Stomach (tissue), 9 donors: ENCODE data around the gene ARPP21. TPM values are rescaled to one million over a fixed set of nuclear protein-coding genes. Genes with fewer than 3 reads are reported as not detected.

Experiments used
- DNase-seq, 2 donors: peaks; one replicate each; pipeline versions ENCODE4 v3.0.0 to v3.0.0-alpha.2; 2013 to 2019
- H3K27ac ChIP-seq, 5 donors: fragments of 200-600 bp in 4 of 5; sonication (generic) in 4 of 5; one replicate each; pipeline ENCODE4 v1.5.1; 2013 to 2019; ENCODE audit warnings: mild to moderate bottlenecking in 1 of 5, moderate library complexity in 1 of 5
- H3K27me3 ChIP-seq, 3 donors: fragments of 200-600 bp; sonication (generic); one replicate each; pipeline ENCODE4 v1.5.1; 2017 to 2019; ENCODE audit warnings: mixed run types in 1 of 3
- H3K36me3 ChIP-seq, 4 donors: fragments of 200-600 bp; sonication (generic); 1 replicate in 3 of 4; 2 replicates in 1 of 4; pipeline ENCODE4 v1.5.1; 2016 to 2019
- H3K4me1 ChIP-seq, 4 donors: fragments of 200-600 bp; sonication (generic); one replicate each; pipeline ENCODE4 v1.5.1; 2016 to 2019
- H3K4me3 ChIP-seq, 4 donors: fragments of 200-600 bp; sonication (generic) in 3 of 4; one replicate each; pipeline ENCODE4 v1.5.1; 2016 to 2019; ENCODE audit warnings: mild to moderate bottlenecking in 1 of 4
- H3K9me3 ChIP-seq, 4 donors: fragments of 200-600 bp; sonication (generic); one replicate each; pipeline ENCODE4 v1.5.1; 2016 to 2019
- CTCF ChIP-seq, 7 experiments: fragments of 450-650 bp in 4 of 7; fragments of 200-600 bp in 3 of 7; sonication (generic) in 3 of 7; IDR thresholded peaks; one replicate each; pipeline ENCODE4 v1.5.1; 2016 to 2019; ENCODE audit warnings: antibody characterized with exemption in 7 of 7, control low read depth in 2 of 7, mild to moderate bottlenecking in 1 of 7
- EP300 ChIP-seq: sonication (generic); formaldehyde crosslinking; IDR thresholded peaks from one replicate; pipeline ENCODE4 v1.6.1; 2017; ENCODE audit warnings: antibody characterized with exemption
- POLR2A ChIP-seq, 4 donors: fragments of 450-650 bp; IDR thresholded peaks; one replicate each; pipeline ENCODE4 v1.6.1; 2016; ENCODE audit warnings: antibody characterized with exemption in 4 of 4, control low read depth in 2 of 4, mild to moderate bottlenecking in 1 of 4, moderate library complexity in 1 of 4
- POLR2AphosphoS5 ChIP-seq, 3 donors: sonication (generic); formaldehyde crosslinking; IDR thresholded peaks; one replicate each; pipeline ENCODE4 v1.6.1; 2016; ENCODE audit warnings: antibody characterized with exemption in 3 of 3
- WGBS, 5 donors: extraction: QIAGEN DNeasy Blood & Tissue Kit in 3 of 5; methylation state at CpG; one replicate each; pipeline versions ENCODE4 v1.1.5 to v1.1.7; 2013 to 2018; 5-methylcytosine and 5-hydroxymethylcytosine counted together
- intact Hi-C: fragments of 100-400 bp; cut with DNase I; formaldehyde crosslinking; loops from one replicate; pipeline ENCODE4 v1.15.1; 2023; ENCODE audit warnings: low total_unique reads
- polyA plus RNA-seq, 3 donors: library from polyadenylated mRNA; stranded (reverse); fragments of 200-250 nt; gene quantifications; one replicate each; pipeline ENCODE4 v1.2.3, GENCODE V29; 2013
- total RNA-seq, 5 donors: library from RNA; depleted of rRNA; stranded (reverse); fragments of >200 nt; gene quantifications; one replicate each; pipeline versions ENCODE4 v1.1.0 to v1.2.3, GENCODE V29; 2014 to 2016
- donor health status: healthy with polysubstance abuse.
- donor health status: Bipolar disorder and iron deficiency.
- donor health status: healthy.

ARPP21 gene
- total and polyA plus RNA-seq, 8 donors = 0.13 to 5.0 TPM; not detected in 6

GRCh38 chr3:35638980-35639253, 408 bp upstream of the ARPP21 start:
- Histone ChIP-seq H3K4me1 (peaks cover 5 to 14% (median 13%) of the 10 kb centered on the region in 4 donors), H3K27me3 (peaks cover 4 to 38% (median 20%) of the 10 kb centered on the region in 3 donors), H3K9me3 (no peaks in the 10 kb centered on the region), H3K27ac (no peak overlapping the region), H3K4me3 (peak overlapping the region; percentile 22 to 48 (median 32)), H3K36me3 (no peaks in the 10 kb centered on the region)
- intact Hi-C loops = no loop called here
- WGBS, 5 donors = 13 to 32% (median 18%) methylated on average over 8 to 21 of the region's 21 CpGs
- no peak for DNase-seq
- no peak for TF ChIP-seq CTCF (IDR thresholded peaks at IDR 0.05)
- no peak for TF ChIP-seq POLR2AphosphoS5 (IDR thresholded peaks at IDR 0.05)
- no peak for TF ChIP-seq EP300
- no peak for TF ChIP-seq POLR2A (IDR thresholded peaks at IDR 0.05)

GRCh38 chr3:35640190-35641165, 1.2 kb downstream of the ARPP21 start:
- WGBS, 5 donors = 52 to 57% (median 56%) methylated on average over 10 of the region's 10 CpGs
- TF ChIP-seq POLR2A (IDR thresholded peaks at IDR 0.05) = no peak
- TF ChIP-seq EP300 = no peak
- TF ChIP-seq CTCF (IDR thresholded peaks at IDR 0.05) = no peak
- no peak for TF ChIP-seq POLR2AphosphoS5 (IDR thresholded peaks at IDR 0.05)
- peak overlapping the region in 3 of 4 donors; percentile 26 to 48 (median 39) for H3K4me3 ChIP-seq

GRCh38 chr3:35641331-35641730, 2.0 kb downstream of the ARPP21 start:
- no peak overlapping the region for H3K27ac ChIP-seq
- no peaks in the 10 kb centered on the region for H3K36me3 ChIP-seq
- H3K4me3 ChIP-seq = no peak overlapping the region
- intact Hi-C loops = no loop called here
- TF ChIP-seq POLR2AphosphoS5 (IDR thresholded peaks at IDR 0.05) (no peak), POLR2A (IDR thresholded peaks at IDR 0.05) (no peak), EP300 (no peak), CTCF (IDR thresholded peaks at IDR 0.05) (no peak)
- peaks cover 5 to 14% (median 13%) of the 10 kb centered on the region in 4 donors for H3K4me1 ChIP-seq
- 20 to 33% (median 21%) methylated on average over 1 of the region's 1 CpG for WGBS, 5 donors
- H3K9me3 ChIP-seq = no peaks in the 10 kb centered on the region
- H3K27me3 ChIP-seq = peaks cover 4 to 38% (median 20%) of the 10 kb centered on the region in 3 donors
- DNase-seq = no peak

More at GRCh38 chr3:35640190-35641165, 1.2 kb downstream of the ARPP21 start:
- intact Hi-C loops = no loop called here
- H3K27ac ChIP-seq = no peak overlapping the region
- H3K27me3 ChIP-seq = peaks cover 4 to 38% (median 20%) of the 10 kb centered on the region in 3 donors
- no peak for DNase-seq
- H3K4me1 ChIP-seq = peaks cover 5 to 14% (median 13%) of the 10 kb centered on the region in 4 donors
- no peaks in the 10 kb centered on the region for H3K36me3 ChIP-seq
- H3K9me3 ChIP-seq = no peaks in the 10 kb centered on the region

- intact Hi-C loops = no loop called here
- no peak overlapping the region for H3K27ac ChIP-seq
- WGBS, 5 donors = 76 to 87% (median 81%) methylated on average over 4 of the region's 4 CpGs
- no peak overlapping the region for H3K4me3 ChIP-seq
- TF ChIP-seq POLR2A (IDR thresholded peaks at IDR 0.05) (no peak), CTCF (IDR thresholded peaks at IDR 0.05) (no peak), POLR2AphosphoS5 (IDR thresholded peaks at IDR 0.05) (no peak), EP300 (no peak)
- DNase-seq = no peak
- H3K9me3 ChIP-seq = no peaks in the 10 kb centered on the region
- H3K27me3 ChIP-seq = peaks cover 4 to 38% (median 20%) of the 10 kb centered on the region in 3 donors
- no peaks in the 10 kb centered on the region for H3K36me3 ChIP-seq
- H3K4me1 ChIP-seq = peaks cover 5 to 14% (median 13%) of the 10 kb centered on the region in 4 donors
Measured at GRCh38 chr3:35641920-35642527, 2.7 kb downstream of the ARPP21 start.
